HUES48 (cell line): Measurements from ENCODE around the gene FAM184A.

ENCODE experiments used
- H3K27ac ChIP-seq: one replicate; pipeline ENCODE4 v1.7.0; 2013; ENCODE audit warnings: low read depth, low read length, inconsistent platforms
- H3K27me3 ChIP-seq: 2 replicates; pipeline ENCODE4 v1.6.1; 2013; ENCODE audit warnings: mild to moderate bottlenecking, low read length; ENCODE audit not compliant: control insufficient read depth, insufficient read depth
- H3K36me3 ChIP-seq: 2 replicates; pipeline ENCODE4 v1.6.1; 2013; ENCODE audit warnings: low read length; ENCODE audit not compliant: control insufficient read depth, insufficient read depth
- H3K4me1 ChIP-seq: 2 replicates; pipeline ENCODE4 v1.6.1; 2013; ENCODE audit warnings: mild to moderate bottlenecking, low read length; ENCODE audit not compliant: control insufficient read depth, insufficient read depth
- H3K4me3 ChIP-seq: 2 replicates; pipeline ENCODE4 v1.5.1; 2013; ENCODE audit warnings: mild to moderate bottlenecking, low read depth, low read length
- H3K9ac ChIP-seq: 2 replicates; pipeline ENCODE4 v1.6.1; 2013; ENCODE audit warnings: mild to moderate bottlenecking, low read depth, low read length, moderate library complexity
- H3K9me3 ChIP-seq: 2 replicates; pipeline ENCODE4 v1.6.1; 2013; ENCODE audit warnings: low read length; ENCODE audit not compliant: control insufficient read depth, insufficient read depth

FAM184A gene

DNA sequence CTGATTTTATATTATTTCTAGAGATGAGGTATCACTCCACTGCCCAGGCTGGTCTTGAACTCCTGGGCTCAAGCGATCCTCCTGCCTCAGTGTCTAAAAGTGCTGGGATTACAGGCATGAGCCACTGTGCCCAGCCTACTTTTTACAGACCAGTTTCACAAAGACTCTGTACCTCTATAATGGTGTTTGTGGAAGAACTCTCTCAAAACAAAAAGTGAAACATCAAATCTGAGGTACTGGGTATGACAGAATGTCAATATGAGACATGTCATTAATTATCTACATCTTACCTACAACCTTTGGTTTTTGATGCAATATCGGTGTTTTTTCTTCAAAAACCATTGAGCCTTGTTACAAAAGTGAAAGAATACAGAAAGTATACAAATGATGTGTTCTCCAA, 94.1 kb downstream of the FAM184A start:
- Histone ChIP-seq H3K9ac (no peak overlapping the region), H3K4me3 (no peak overlapping the region), H3K36me3 (no peaks in the 10 kb centered on the region; the same call in 1 of the 2 replicates), H3K4me1 (no peaks in the 10 kb centered on the region), H3K27ac (no peak overlapping the region), H3K27me3 (no peaks in the 10 kb centered on the region), H3K9me3 (no peaks in the 10 kb centered on the region)

GRCh38 chr6:118982575-118982911, 95.9 kb downstream of the FAM184A start:
- no peaks in the 10 kb centered on the region for H3K27me3 ChIP-seq
- H3K9ac ChIP-seq, result no peak overlapping the region
- no peak overlapping the region for H3K4me3 ChIP-seq
- H3K4me1 ChIP-seq, result no peaks in the 10 kb centered on the region
- H3K9me3 ChIP-seq, result no peaks in the 10 kb centered on the region
- H3K36me3 ChIP-seq, result peaks cover 9% of the 10 kb centered on the region
- no peak overlapping the region for H3K27ac ChIP-seq

- H3K27me3 ChIP-seq, result no peaks in the 10 kb centered on the region
- peaks cover 9% of the 10 kb centered on the region for H3K36me3 ChIP-seq
- H3K9me3 ChIP-seq, result no peaks in the 10 kb centered on the region
- no peaks in the 10 kb centered on the region for H3K4me1 ChIP-seq
- H3K9ac ChIP-seq, result no peak overlapping the region
- no peak overlapping the region for H3K4me3 ChIP-seq
- H3K27ac ChIP-seq, result no peak overlapping the region
These were observed 96.4 kb downstream of the FAM184A start for GRCh38 chr6:118981884-118982574.

DNA sequence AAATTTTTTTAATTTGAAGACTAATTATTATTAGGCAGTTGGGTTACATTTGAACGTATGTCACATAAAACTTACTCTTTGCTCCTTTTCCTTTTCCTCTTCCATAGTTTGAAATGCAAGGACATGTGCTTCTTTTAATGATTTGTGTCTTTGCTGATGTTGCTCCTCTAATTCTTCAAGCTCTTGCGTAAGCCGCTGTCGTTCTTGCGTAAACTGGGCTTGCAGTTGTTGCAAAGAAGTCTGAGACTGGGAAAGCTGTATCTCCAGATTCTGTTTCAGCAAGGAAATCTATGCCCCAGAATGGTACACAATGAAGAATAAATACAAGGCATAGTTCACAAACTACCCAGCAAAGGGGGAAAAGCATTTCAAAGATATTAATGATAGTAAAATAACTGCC, 98.4 kb downstream of the FAM184A start:
- Histone ChIP-seq H3K4me1 (no peaks in the 10 kb centered on the region), H3K4me3 (no peak overlapping the region), H3K27ac (no peak overlapping the region), H3K36me3 (peaks cover 14% of the 10 kb centered on the region), H3K9ac (no peak overlapping the region), H3K27me3 (no peaks in the 10 kb centered on the region), H3K9me3 (no peaks in the 10 kb centered on the region)

- H3K9me3 ChIP-seq, result no peaks in the 10 kb centered on the region
- H3K4me3 ChIP-seq, result no peak overlapping the region
- no peaks in the 10 kb centered on the region for H3K27me3 ChIP-seq
- H3K4me1 ChIP-seq, result no peaks in the 10 kb centered on the region; the same call in 1 of the 2 replicates
- no peak overlapping the region for H3K27ac ChIP-seq
- H3K9ac ChIP-seq, result no peak overlapping the region
- H3K36me3 ChIP-seq, result peaks cover 16% of the 10 kb centered on the region
These were observed 103.7 kb downstream of the FAM184A start for GRCh38 chr6:118974790-118975189.

DNA sequence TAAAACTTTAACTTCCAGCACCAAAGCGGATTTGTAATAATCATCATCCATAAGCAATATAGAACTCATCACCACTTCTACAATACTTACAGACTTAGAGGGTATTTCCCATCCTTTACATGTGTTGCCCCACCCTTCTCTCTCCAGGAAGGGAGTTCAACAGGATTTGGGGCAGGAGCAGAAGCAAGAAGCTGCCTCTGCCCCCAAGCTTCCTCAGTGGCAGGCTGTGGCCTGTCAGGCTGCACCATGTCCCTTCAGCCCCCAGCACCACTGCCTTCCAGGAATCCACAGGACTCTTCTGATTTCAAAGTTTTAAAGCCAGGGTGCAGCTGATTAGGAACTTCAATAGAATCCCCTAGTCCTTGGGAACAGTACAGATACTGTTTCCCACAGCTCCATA, 106.8 kb downstream of the FAM184A start:
- Histone ChIP-seq H3K36me3 (0 out of 2 replicates have a peak, but pooled peaks cover 7% of the 10 kb centered on the region), H3K27ac (no peak overlapping the region), H3K9ac (no peak overlapping the region), H3K27me3 (no peaks in the 10 kb centered on the region), H3K4me1 (no peaks in the 10 kb centered on the region; the same call in 1 of the 2 replicates), H3K4me3 (no peak overlapping the region), H3K9me3 (no peaks in the 10 kb centered on the region)

DNA sequence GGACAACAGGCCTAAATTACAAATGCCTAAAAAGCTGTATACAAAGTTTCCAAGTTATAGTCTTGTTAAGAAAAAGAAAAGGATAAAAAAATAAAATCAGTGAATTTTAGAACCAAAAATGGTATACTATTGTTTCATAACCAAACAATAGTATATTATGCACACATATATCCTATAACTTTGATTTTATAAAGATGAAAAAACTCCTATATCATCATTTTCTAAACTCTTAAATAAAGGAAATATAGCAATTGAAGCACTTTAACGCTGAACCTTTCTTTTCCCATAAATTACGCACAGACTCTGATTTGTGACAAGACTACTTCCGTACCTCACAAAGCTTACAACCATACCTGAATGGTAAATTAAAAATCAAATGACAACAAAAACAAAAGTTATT, 107.6 kb downstream of the FAM184A start:
- Histone ChIP-seq H3K9ac (no peak overlapping the region), H3K27ac (no peak overlapping the region), H3K27me3 (no peaks in the 10 kb centered on the region), H3K36me3 (0 out of 2 replicates have a peak, but pooled peaks cover 7% of the 10 kb centered on the region), H3K9me3 (no peaks in the 10 kb centered on the region), H3K4me3 (no peak overlapping the region), H3K4me1 (no peaks in the 10 kb centered on the region; the same call in 1 of the 2 replicates)

DNA sequence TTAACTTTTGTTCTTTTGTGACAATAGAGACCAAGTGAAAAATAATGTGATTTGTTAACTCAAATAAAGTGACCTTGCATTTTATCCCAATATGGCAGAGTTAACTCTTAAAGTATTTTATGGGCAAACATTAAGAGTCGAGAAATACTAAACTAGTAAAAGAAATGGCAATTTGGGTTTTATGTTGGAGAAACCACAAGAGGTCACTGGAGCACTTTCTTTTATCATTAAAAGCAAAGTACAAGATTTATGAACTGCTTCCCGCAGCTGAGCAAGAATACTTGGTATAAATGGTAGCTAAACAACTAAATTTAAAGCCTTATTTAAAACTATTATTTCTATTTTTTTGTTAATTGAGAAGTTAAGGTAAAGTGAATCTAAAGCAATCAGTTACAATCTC, 110.0 kb downstream of the FAM184A start:
- H3K36me3 ChIP-seq, result no peaks in the 10 kb centered on the region
- H3K27me3 ChIP-seq, result no peaks in the 10 kb centered on the region
- no peak overlapping the region for H3K4me3 ChIP-seq
- no peak overlapping the region for H3K9ac ChIP-seq
- no peak overlapping the region for H3K27ac ChIP-seq
- H3K4me1 ChIP-seq, result no peaks in the 10 kb centered on the region; the same call in 1 of the 2 replicates
- no peaks in the 10 kb centered on the region for H3K9me3 ChIP-seq

DNA sequence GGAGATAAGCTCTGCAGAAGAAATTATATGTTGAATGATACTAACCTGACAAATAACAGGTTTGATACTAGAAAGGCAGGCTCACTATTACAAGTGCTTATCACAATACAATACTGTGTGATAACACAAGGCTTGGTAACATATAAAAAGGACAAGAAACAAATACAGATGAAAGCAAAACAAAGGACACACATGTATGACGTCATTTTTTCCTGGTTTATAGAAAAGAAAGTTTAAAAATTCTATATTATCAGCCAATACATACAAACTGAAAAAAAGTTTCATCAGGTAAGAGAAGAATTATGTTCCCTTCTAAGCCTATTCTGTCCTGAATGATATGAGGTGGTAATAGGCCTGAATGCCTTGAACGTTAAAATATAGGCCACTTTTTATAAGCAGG, 111.2 kb downstream of the FAM184A start:
- Histone ChIP-seq H3K27me3 (no peaks in the 10 kb centered on the region), H3K4me1 (no peaks in the 10 kb centered on the region; the same call in 1 of the 2 replicates), H3K9ac (no peak overlapping the region), H3K36me3 (no peaks in the 10 kb centered on the region), H3K9me3 (no peaks in the 10 kb centered on the region), H3K4me3 (no peak overlapping the region), H3K27ac (no peak overlapping the region)

- Histone ChIP-seq H3K9ac (no peak overlapping the region), H3K9me3 (no peaks in the 10 kb centered on the region), H3K27ac (no peak overlapping the region), H3K4me1 (no peaks in the 10 kb centered on the region), H3K36me3 (no peaks in the 10 kb centered on the region), H3K27me3 (no peaks in the 10 kb centered on the region), H3K4me3 (no peak overlapping the region)
These were observed 112.6 kb downstream of the FAM184A start for GRCh38 chr6:118965843-118966370.

GRCh38 chr6:118965371-118965770, 113.1 kb downstream of the FAM184A start:
- no peaks in the 10 kb centered on the region for H3K27me3 ChIP-seq
- no peaks in the 10 kb centered on the region for H3K9me3 ChIP-seq

More at GRCh38 chr6:118965371-118965770, 113.1 kb downstream of the FAM184A start:
- Histone ChIP-seq H3K27ac (no peak overlapping the region), H3K4me3 (no peak overlapping the region), H3K4me1 (no peaks in the 10 kb centered on the region), H3K9ac (no peak overlapping the region), H3K36me3 (no peaks in the 10 kb centered on the region)
